Endothelial cell of umbilical vein (primary cell): ENCODE data around the gene PLAAT3. TPM values are rescaled to one million over a fixed set of nuclear protein-coding genes. Genes with fewer than 3 reads are reported as not detected.

Experiments
- BruUV-seq: library from RNA; stranded (reverse); fragments of 400-500 nt; replicated peaks from 2 replicates; lab custom pipeline; 2021; lab: Mats Ljungman, UMichigan
- CTCF ChIA-PET: fragments of 300-600, 350-600 bp; sonication (Branson Sonifier 250); formaldehyde crosslinking; loops from one replicate; lab custom pipeline; 2021; ENCODE audit warnings: antibody characterized with exemption, inconsistent platforms; lab: Charles Lee
- POLR2A ChIA-PET: fragments of 300-600, 350-600 bp; sonication (Branson Sonifier 250); formaldehyde crosslinking; loops from one replicate; lab custom pipeline; 2021; ENCODE audit warnings: antibody characterized with exemption, inconsistent platforms; lab: Charles Lee
- DNase-seq: peaks from one replicate; pipeline ENCODE4 v3.0.0-alpha.2; 2011; ENCODE audit warnings: low read depth, low spot score
- FAIRE-seq: peaks from 2 replicates; lab custom pipeline; 2011; peaks lifted over from hg19 to GRCh38; lab: Jason Lieb, UNC
- H2AFZ ChIP-seq: 2 replicates; pipeline ENCODE4 v1.6.0; 2012; ENCODE audit warnings: low read depth, low read length, control low read depth, inconsistent platforms
- H3K27ac ChIP-seq: 2 replicates; pipeline ENCODE4 v1.5.1; 2011; ENCODE audit warnings: low read depth, mild to moderate bottlenecking, control low read depth, low read length, moderate library complexity; ENCODE audit not compliant: insufficient read depth
- H3K27me3 ChIP-seq, 2 experiments: 2 replicates each; pipeline versions ENCODE4 v1.6.0 to v1.6.1; 2011; ENCODE audit warnings: low read length in 2 of 2, mixed read lengths in 1 of 2; ENCODE audit not compliant: control insufficient read depth in 2 of 2, insufficient read depth in 2 of 2
- H3K36me3 ChIP-seq, 2 experiments: 2 replicates in 1 of 2; 3 replicates in 1 of 2; pipeline ENCODE4 v1.5.1; 2011; ENCODE audit warnings: low read length in 2 of 2, mild to moderate bottlenecking in 1 of 2, moderate library complexity in 1 of 2; ENCODE audit not compliant: control insufficient read depth in 2 of 2, insufficient read depth in 2 of 2; ENCODE audit errors: extremely low read depth in 1 of 2
- H3K4me1 ChIP-seq: 3 replicates; pipeline ENCODE4 v1.5.1; 2011; ENCODE audit warnings: mild to moderate bottlenecking, low read length; ENCODE audit not compliant: control insufficient read depth, insufficient read depth; ENCODE audit errors: extremely low read depth
- H3K4me2 ChIP-seq: 2 replicates; pipeline ENCODE4 v1.6.1; 2011; ENCODE audit warnings: low read length, control low read depth, mixed read lengths; ENCODE audit not compliant: insufficient read depth
- H3K4me3 ChIP-seq, 3 experiments: fragments of 200-600 bp in 1 of 3; sonication (generic), shearing (Covaris generic) in 1 of 3; replicated peaks in 1 of 3; 2 replicates each; pipeline ENCODE4 v1.5.1; 2011 to 2016; ENCODE audit warnings: control low read depth in 3 of 3, low read length in 3 of 3, mild to moderate bottlenecking in 2 of 3, inconsistent platforms in 1 of 3, low read depth in 1 of 3, moderate library complexity in 1 of 3; ENCODE audit not compliant: insufficient read depth in 1 of 3
- H3K79me2 ChIP-seq: 2 replicates; pipeline ENCODE4 v1.6.0; 2012; ENCODE audit warnings: low read length, inconsistent platforms; ENCODE audit not compliant: control insufficient read depth, insufficient read depth
- H3K9ac ChIP-seq: replicated peaks from 2 replicates; pipeline ENCODE3; 2011; ENCODE audit warnings: low read length, control low read depth; ENCODE audit not compliant: insufficient read depth; ENCODE audit errors: extremely low read depth
- H3K9me1 ChIP-seq: replicated peaks from 3 replicates; pipeline ENCODE4 v1.6.0; 2011; ENCODE audit warnings: mild to moderate bottlenecking, low read length; ENCODE audit not compliant: control insufficient read depth, insufficient read depth; ENCODE audit errors: extremely low read depth
- H3K9me3 ChIP-seq: replicated peaks from 2 replicates; pipeline ENCODE4 v1.5.1; 2012; ENCODE audit warnings: low read length, inconsistent platforms; ENCODE audit not compliant: control insufficient read depth, insufficient read depth
- H4K20me1 ChIP-seq: replicated peaks from 2 replicates; pipeline ENCODE3; 2011; ENCODE audit warnings: mild to moderate bottlenecking, low read length; ENCODE audit not compliant: control insufficient read depth, insufficient read depth; ENCODE audit errors: extremely low read depth
- CTCF ChIP-seq, 2 donors: IDR thresholded peaks; 1 replicate in 1 of 2; 2 replicates in 1 of 2; pipeline ENCODE4 v1.5.1; 2011; ENCODE audit warnings: low read length in 2 of 2, mild to moderate bottlenecking in 2 of 2, moderate library complexity in 2 of 2, control low read depth in 1 of 2, inconsistent platforms in 1 of 2, low read depth in 1 of 2; ENCODE audit not compliant: insufficient read depth in 1 of 2; ENCODE audit errors: extremely low read depth in 1 of 2
- FOS ChIP-seq: IDR thresholded peaks from 2 replicates; pipeline ENCODE4 v1.6.1; 2011; ENCODE audit warnings: mild to moderate bottlenecking, low read length, moderate library complexity, borderline replicate concordance; ENCODE audit not compliant: insufficient read depth
- GATA2 ChIP-seq: IDR thresholded peaks from 2 replicates; pipeline ENCODE4 v1.7.0; 2011; ENCODE audit warnings: low read depth, mild to moderate bottlenecking, moderate library complexity, mixed read lengths, low read length; ENCODE audit not compliant: insufficient read length, insufficient read depth
- POLR2A ChIP-seq: IDR thresholded peaks from 2 replicates; pipeline ENCODE4 v1.6.1; 2012; ENCODE audit warnings: low read depth, mild to moderate bottlenecking, control low read depth, low read length
- POLR2AphosphoS5 ChIP-seq: IDR thresholded peaks from 2 replicates; pipeline ENCODE4 v1.6.1; 2012; ENCODE audit warnings: low read depth, mild to moderate bottlenecking, control low read depth, low read length, moderate library complexity; ENCODE audit not compliant: insufficient read depth
- dilution Hi-C: fragments of 300-500 bp; cut with MboI; formaldehyde crosslinking; loops from one replicate; pipeline ENCODE4 v1.15.0; 2019; ENCODE audit warnings: low sequenced_read_pairs; ENCODE audit not compliant: extremely low pct_ligation_motif_present
- intact Hi-C: fragments of 100-400 bp; cut with micrococcal nuclease; formaldehyde crosslinking; loops from one replicate; pipeline ENCODE4 v1.10.0; 2022
- polyA plus RNA-seq, 4 experiments: library from polyadenylated mRNA; depleted of rRNA in 3 of 4; stranded (reverse) in 3 of 4; unstranded in 1 of 4; fragments of >200 nt; gene quantifications; 2 replicates each; pipeline versions ENCODE4 v1.2.1 to v1.2.3, GENCODE V29; 2011 to 2012; ENCODE audit warnings: missing spikeins in 1 of 4
- total RNA-seq: library from RNA; stranded (reverse); gene quantifications from 2 replicates; pipeline ENCODE4 v1.2.3, GENCODE V29; 2021

PLAAT3 gene
- total and polyA plus RNA-seq, 2 donors (not counting 3 experiments of a cell fraction or from before 2014, with no cell fraction given), result 22.8 to 40.2 TPM

- POLR2A ChIA-PET, result no interaction called here
- Histone ChIP-seq H4K20me1 (no peaks in the 10 kb centered on the region), H3K27ac (no peak overlapping the region), H3K4me1 (no peaks in the 10 kb centered on the region), H3K9ac (no peak overlapping the region), H3K9me3 (no peaks in the 10 kb centered on the region), H3K27me3 (peaks cover 0 to 3% of the 10 kb centered on the region in 2 experiments), H2AFZ (no peak overlapping the region), H3K4me2 (no peak overlapping the region), H3K9me1 (no peaks in the 10 kb centered on the region), H3K36me3 (no peaks in the 10 kb centered on the region), H3K79me2 (no peaks in the 10 kb centered on the region), H3K4me3 (no peak overlapping the region)
- CTCF ChIA-PET, result interaction anchor here (1.6 kb wide), 1 partner anchor 26 kb away, joined by 3 read pairs; no protein-coding TSS in a partner anchor
- FAIRE-seq (no peak), DNase-seq (no peak)
- no TSS peak for BruUV-seq
- intact Hi-C loops (no loop called here), dilution Hi-C loops (no loop called here)
- TF ChIP-seq CTCF (IDR thresholded peaks at IDR 0.05; ENCODE audit: extremely low read depth in 1 of 2, insufficient read depth in 1 of 2, low read depth in 1 of 2, low read length in 2 of 2) (no peak), GATA2 (no peak), POLR2AphosphoS5 (no peak)
These were observed 64.8 kb downstream of the PLAAT3 start for GRCh38 chr11:63549411-63549810.

GRCh38 chr11:63548178-63548577, 66.1 kb downstream of the PLAAT3 start:
- CTCF ChIA-PET, result no interaction called here
- Histone ChIP-seq H4K20me1 (no peaks in the 10 kb centered on the region), H3K27ac (no peak overlapping the region), H3K36me3 (no peaks in the 10 kb centered on the region), H3K9me1 (no peaks in the 10 kb centered on the region), H2AFZ (no peak overlapping the region), H3K79me2 (no peaks in the 10 kb centered on the region), H3K4me3 (no peak overlapping the region), H3K27me3 (peaks cover 0 to 3% of the 10 kb centered on the region in 2 experiments), H3K9ac (no peak overlapping the region), H3K4me2 (no peak overlapping the region), H3K4me1 (no peaks in the 10 kb centered on the region), H3K9me3 (no peaks in the 10 kb centered on the region)
- dilution Hi-C loops, result no loop called here
- BruUV-seq, result no TSS peak
- TF ChIP-seq CTCF (IDR thresholded peaks at IDR 0.05; ENCODE audit: extremely low read depth in 1 of 2, insufficient read depth in 1 of 2, low read depth in 1 of 2, low read length in 2 of 2) (no peak), POLR2AphosphoS5 (no peak), FOS (no peak), GATA2 (no peak), POLR2A (no peak)
- no peak for FAIRE-seq
- intact Hi-C loops, result no loop called here
- POLR2A ChIA-PET, result no interaction called here
- no peak for DNase-seq
